GM12878 (cell line): Measurements from ENCODE around the gene CA5A. TPM values are rescaled to one million over a fixed set of nuclear protein-coding genes. Genes with fewer than 3 reads are reported as not detected.

ENCODE experiments used
- ATAC-seq: fragments of 200-7000 bp; cut with Tn5 transposase; 3 replicates; pipeline ENCODE4 v1.9.1; 2020; ENCODE audit warnings: mild to moderate bottlenecking, moderate library complexity
- BruUV-seq: library from RNA; stranded (reverse); fragments of 400-500 nt; replicated peaks from 2 replicates; lab custom pipeline; 2021; lab: Mats Ljungman, UMichigan
- CTCF ChIA-PET: fragments of 300-600 bp; sonication (Branson Sonifier 250); formaldehyde crosslinking; extraction: SDS; loops from one replicate; lab custom pipeline; 2021; ENCODE audit warnings: inconsistent platforms; lab: Yijun Ruan, JAX
- POLR2A ChIA-PET: fragments of 350-600 bp; formaldehyde crosslinking; extraction: SDS; loops from one replicate; lab custom pipeline; 2021; ENCODE audit warnings: inconsistent platforms; lab: Charles Lee
- RAD21 ChIA-PET: fragments of 300-600 bp; sonication (Branson Sonifier 250); formaldehyde crosslinking; loops from one replicate; lab custom pipeline; 2023; ENCODE audit warnings: antibody characterized with exemption; ENCODE audit not compliant: unreplicated experiment; lab: Charles Lee
- SMC1A ChIA-PET: fragments of 300-600 bp; sonication (Branson Sonifier 250); formaldehyde crosslinking; loops from one replicate; lab custom pipeline; 2023; ENCODE audit not compliant: unreplicated experiment, uncharacterized antibody; lab: Charles Lee
- DNase-seq: peaks from one replicate; pipeline ENCODE4 v3.0.0-alpha.2; 2011; ENCODE audit warnings: low read depth, low spot score
- FAIRE-seq: peaks from 3 replicates; lab custom pipeline; 2011; peaks lifted over from hg19 to GRCh38; lab: Jason Lieb, UNC
- H2AFZ ChIP-seq: 2 replicates; pipeline ENCODE4 v1.6.0; 2011; ENCODE audit warnings: low read depth, low read length, control low read depth; ENCODE audit not compliant: control insufficient read depth
- H3K27ac ChIP-seq: 2 replicates; pipeline ENCODE4 v1.5.1; 2011; ENCODE audit warnings: control low read depth; ENCODE audit not compliant: control insufficient read depth, insufficient read depth
- H3K27me3 ChIP-seq, 2 experiments: replicated peaks in 1 of 2; 2 replicates each; pipeline versions ENCODE4 v1.6.0 to v1.6.1; 2011; ENCODE audit warnings: low read length in 1 of 2; ENCODE audit not compliant: control insufficient read depth in 2 of 2, insufficient read depth in 2 of 2
- H3K36me3 ChIP-seq, 2 experiments: 2 replicates each; pipeline ENCODE4 v1.5.1; 2011; ENCODE audit warnings: low read length in 1 of 2; ENCODE audit not compliant: control insufficient read depth in 2 of 2, insufficient read depth in 2 of 2
- H3K4me1 ChIP-seq: 2 replicates; pipeline ENCODE4 v1.6.1; 2011; ENCODE audit warnings: mild to moderate bottlenecking, low read length, moderate library complexity, mixed read lengths; ENCODE audit not compliant: control insufficient read depth, insufficient read depth
- H3K4me2 ChIP-seq: 2 replicates; pipeline ENCODE4 v1.6.0; 2011; ENCODE audit warnings: control low read depth; ENCODE audit not compliant: control insufficient read depth, insufficient read depth
- H3K4me3 ChIP-seq: fragments of 200-600 bp; sonication (generic); 2 replicates; pipeline ENCODE4 v1.5.1; 2016
- H3K79me2 ChIP-seq: 2 replicates; pipeline ENCODE4 v1.6.0; 2011; ENCODE audit warnings: low read length; ENCODE audit not compliant: control insufficient read depth, insufficient read depth
- H3K9ac ChIP-seq: 2 replicates; pipeline ENCODE4 v1.8.0; 2011; ENCODE audit warnings: low read length, control low read depth, mixed read lengths; ENCODE audit not compliant: control insufficient read depth, insufficient read depth
- H3K9me3 ChIP-seq: replicated peaks from 3 replicates; pipeline ENCODE4 v1.5.1; 2011; ENCODE audit warnings: mild to moderate bottlenecking, low read length; ENCODE audit not compliant: control insufficient read depth, insufficient read depth
- H4K20me1 ChIP-seq: 2 replicates; pipeline ENCODE4 v1.6.0; 2011; ENCODE audit not compliant: control insufficient read depth, insufficient read depth
- ASH2L ChIP-seq: fragments of 300-600, 200-600 bp; sonication (generic); IDR thresholded peaks from 2 replicates; pipeline ENCODE4 v1.6.1; 2017; ENCODE audit warnings: low read depth, mild to moderate bottlenecking, borderline replicate concordance
- CHD4 ChIP-seq: fragments of 200-600 bp; sonication (generic); IDR thresholded peaks from 2 replicates; pipeline ENCODE4 v1.6.1; 2016; ENCODE audit warnings: mild to moderate bottlenecking
- EZH2 ChIP-seq: IDR thresholded peaks from 2 replicates; pipeline ENCODE4 v1.6.1; 2012; ENCODE audit warnings: low read depth, mild to moderate bottlenecking, control low read depth, inconsistent platforms, low read length, borderline replicate concordance; ENCODE audit not compliant: control insufficient read depth
- FOS ChIP-seq: IDR thresholded peaks from 3 replicates; pipeline ENCODE4 v1.6.1; 2011; ENCODE audit warnings: borderline replicate concordance; ENCODE audit not compliant: insufficient read length; ENCODE audit errors: extremely low read depth
- IKZF1 ChIP-seq: fragments of 450-650 bp; conservative IDR thresholded peaks from 2 replicates; pipeline ENCODE4 v1.6.1; 2017; ENCODE audit warnings: antibody characterized with exemption, mild to moderate bottlenecking
- NFYA ChIP-seq: IDR thresholded peaks from 2 replicates; pipeline ENCODE4 v1.6.1; 2011; ENCODE audit warnings: low read depth, mild to moderate bottlenecking, low read length, improper control_type of control experiment, borderline replicate concordance
- NRF1 ChIP-seq: conservative IDR thresholded peaks from 2 replicates; pipeline ENCODE4 v1.6.1; 2011; ENCODE audit warnings: mild to moderate bottlenecking, low read depth, low read length, improper control_type of control experiment
- POU2F2 ChIP-seq: IDR thresholded peaks from 3 replicates; pipeline ENCODE4 v1.6.1; 2011; ENCODE audit warnings: low read depth, mild to moderate bottlenecking, low read length, borderline replicate concordance
- SMARCA5 ChIP-seq: fragments of 450-650 bp; IDR thresholded peaks from 2 replicates; pipeline ENCODE4 v1.6.1; 2017; ENCODE audit warnings: mild to moderate bottlenecking
- SPI1 ChIP-seq: IDR thresholded peaks from 2 replicates; pipeline ENCODE4 v1.6.1; 2011; ENCODE audit warnings: low read depth, mild to moderate bottlenecking, low read length, moderate library complexity, borderline replicate concordance; ENCODE audit not compliant: insufficient read depth
- SRF ChIP-seq, 2 experiments: IDR thresholded peaks; 2 replicates each; pipeline ENCODE4 v1.6.1; 2011; ENCODE audit warnings: low read depth in 2 of 2, low read length in 2 of 2, mild to moderate bottlenecking in 1 of 2, moderate library complexity in 1 of 2
- TBL1XR1 ChIP-seq: IDR thresholded peaks from 2 replicates; pipeline ENCODE4 v1.6.1; 2012; ENCODE audit warnings: low read depth, low read length, improper control_type of control experiment
- WGBS: methylation state at CpG from one replicate; pipeline ENCODE4 v1.1.6; 2016; ENCODE audit warnings: low lambda C conversion rate; ENCODE audit not compliant: insufficient replicate concordance, insufficient coverage; ENCODE audit errors: missing lambda C conversion rate; 5-methylcytosine and 5-hydroxymethylcytosine counted together
- in situ Hi-C: fragments of 300-500 bp; cut with MboI; formaldehyde crosslinking; loops from 9 replicates; pipeline ENCODE4 v1.14.3; 2018; ENCODE audit warnings: mixed read lengths
- intact Hi-C: fragments of 100-400 bp; cut with micrococcal nuclease; formaldehyde crosslinking; loops from one replicate; pipeline ENCODE4 v1.14.2; 2022; ENCODE audit not compliant: unreplicated experiment
- polyA plus RNA-seq, 11 experiments: library from polyadenylated mRNA; depleted of rRNA in 4 of 11; unstranded in 6 of 11; stranded (reverse) in 5 of 11; fragments of >200 nt; fragmentation: Nextera tagmentation in 4 of 11; fragmentation: Illumina TruSeq in 1 of 11; extraction: Ambion mirVana in 4 of 11; extraction: Trizol in 1 of 11; gene quantifications; 1 replicate in 1 of 11; 2 replicates in 10 of 11; pipeline versions ENCODE4 v1.2.1 to v1.2.3, GENCODE V29; 2011 to 2016; ENCODE audit warnings: inconsistent platforms in 2 of 11, missing spikeins in 2 of 11, low read depth in 1 of 11
- total RNA-seq, 4 experiments: library from RNA; depleted of rRNA in 3 of 4; stranded (reverse); fragments of >200 nt in 3 of 4; fragmentation: Illumina TruSeq in 1 of 4; extraction: Trizol in 1 of 4; gene quantifications; 2 replicates each; pipeline versions ENCODE4 v1.2.1 to v1.2.3, GENCODE V29; 2013 to 2021
- TF ChIP-seq, protein P1 (sequence below): fragments of 450-650 bp; IDR thresholded peaks from 2 replicates; pipeline ENCODE4 v1.6.1; 2017; ENCODE audit warnings: mild to moderate bottlenecking, low read depth, inconsistent platforms; ENCODE audit not compliant: poor library complexity, severe bottlenecking
- TF ChIP-seq, protein P2 (sequence below): fragments of 450-650 bp; IDR thresholded peaks from 2 replicates; pipeline ENCODE4 v1.6.1; 2017; ENCODE audit warnings: antibody characterized with exemption, mild to moderate bottlenecking, moderate library complexity
- TF ChIP-seq, protein P3 (sequence below): IDR thresholded peaks from 2 replicates; pipeline ENCODE4 v1.6.1; 2011; ENCODE audit warnings: borderline replicate concordance, low read depth, mild to moderate bottlenecking, moderate library complexity, mixed read lengths, low read length; ENCODE audit not compliant: insufficient read depth; ENCODE audit errors: extremely low read length

CA5A gene
- total and polyA plus RNA-seq, 10 of the 15 experiments (the other 5 are each of a cell fraction or from before 2014, with no cell fraction given), result not detected

DNA sequence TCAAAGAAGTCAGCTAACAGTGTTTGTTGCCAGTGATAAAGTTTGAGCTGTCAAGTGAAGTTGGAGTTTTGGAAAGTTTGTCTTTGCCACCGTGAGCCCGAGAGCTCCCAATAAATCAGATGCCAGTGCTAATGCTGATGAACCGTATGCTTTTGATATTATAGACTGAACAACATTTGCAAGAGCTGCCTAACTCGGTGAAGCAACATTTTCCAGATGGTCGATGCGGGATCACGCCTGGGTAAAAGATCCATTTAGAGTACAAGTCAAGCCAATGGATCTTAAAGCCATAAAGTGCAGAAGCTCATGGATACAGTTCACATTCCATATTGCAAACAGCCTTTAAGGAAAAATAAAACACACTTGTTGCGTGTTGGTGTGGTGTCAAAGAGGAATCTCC lies 24.5 kb upstream of the CA5A start (continued):
- TF ChIP-seq SRF (IDR thresholded peaks at IDR 0.05; ENCODE audit: low read depth in 2 of 2, low read length in 2 of 2) (no peak), SMARCA5 (no peak), TBL1XR1 (no peak), FOS (no peak)
- TF ChIP-seq, protein P1, sequence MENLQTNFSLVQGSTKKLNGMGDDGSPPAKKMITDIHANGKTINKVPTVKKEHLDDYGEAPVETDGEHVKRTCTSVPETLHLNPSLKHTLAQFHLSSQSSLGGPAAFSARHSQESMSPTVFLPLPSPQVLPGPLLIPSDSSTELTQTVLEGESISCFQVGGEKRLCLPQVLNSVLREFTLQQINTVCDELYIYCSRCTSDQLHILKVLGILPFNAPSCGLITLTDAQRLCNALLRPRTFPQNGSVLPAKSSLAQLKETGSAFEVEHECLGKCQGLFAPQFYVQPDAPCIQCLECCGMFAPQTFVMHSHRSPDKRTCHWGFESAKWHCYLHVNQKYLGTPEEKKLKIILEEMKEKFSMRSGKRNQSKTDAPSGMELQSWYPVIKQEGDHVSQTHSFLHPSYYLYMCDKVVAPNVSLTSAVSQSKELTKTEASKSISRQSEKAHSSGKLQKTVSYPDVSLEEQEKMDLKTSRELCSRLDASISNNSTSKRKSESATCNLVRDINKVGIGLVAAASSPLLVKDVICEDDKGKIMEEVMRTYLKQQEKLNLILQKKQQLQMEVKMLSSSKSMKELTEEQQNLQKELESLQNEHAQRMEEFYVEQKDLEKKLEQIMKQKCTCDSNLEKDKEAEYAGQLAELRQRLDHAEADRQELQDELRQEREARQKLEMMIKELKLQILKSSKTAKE, result no peak

DNA sequence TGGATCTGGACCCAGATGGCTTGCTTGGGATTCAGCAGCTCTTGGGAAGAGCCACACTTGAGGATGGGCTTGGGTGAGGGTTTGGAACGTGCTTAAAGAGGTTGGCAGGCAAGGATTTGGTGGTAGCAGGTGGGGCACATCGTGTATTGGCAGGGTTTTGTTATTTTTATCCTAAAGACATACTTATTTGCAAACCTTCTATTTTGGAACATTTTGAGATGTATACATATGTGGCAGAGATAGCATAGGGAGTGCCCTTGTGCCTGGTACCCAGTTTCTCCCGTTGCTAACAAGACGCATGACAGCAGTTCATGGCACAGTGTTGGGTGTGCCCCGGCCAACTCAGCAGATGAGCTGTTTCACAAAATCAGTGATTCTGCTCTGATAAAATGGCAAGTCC lies 24.0 kb upstream of the CA5A start:
- Histone ChIP-seq H2AFZ (no peak overlapping the region), H3K79me2 (peaks cover 55% of the 10 kb centered on the region), H3K27me3 (no peaks in the 10 kb centered on the region), H3K9ac (no peak overlapping the region), H3K4me1 (peaks cover 25% of the 10 kb centered on the region), H3K36me3 (peaks cover 0 to 10% of the 10 kb centered on the region in 2 experiments; a peak in 3 of 4 replicates), H3K4me3 (no peak overlapping the region), H3K27ac (no peak overlapping the region), H4K20me1 (no peaks in the 10 kb centered on the region; the same call in 1 of the 2 replicates), H3K9me3 (no peaks in the 10 kb centered on the region), H3K4me2 (no peak overlapping the region)
- ATAC-seq (no peak), DNase-seq (no peak), FAIRE-seq (no peak)
- 78% methylated on average over 5 of the region's 5 CpGs for WGBS
- SMC1A ChIA-PET, result interaction anchor here (1.1 kb wide), 1 partner anchor 12 kb away, joined by 3 read pairs; no protein-coding TSS in a partner anchor
- no TSS peak for BruUV-seq
- RAD21 ChIA-PET, result no interaction called here
- intact Hi-C loops, result no loop called here
- POLR2A ChIA-PET, result no interaction called here
- CTCF ChIA-PET, result interaction anchor here (0.9 kb wide), 1 partner anchor 478 kb away, joined by 4 read pairs; no protein-coding TSS in a partner anchor
- in situ Hi-C loops, result loop anchor here (25.0 kb wide), 1 partner anchor 477 kb away; no protein-coding TSS in a partner anchor
- TF ChIP-seq, protein P2, sequence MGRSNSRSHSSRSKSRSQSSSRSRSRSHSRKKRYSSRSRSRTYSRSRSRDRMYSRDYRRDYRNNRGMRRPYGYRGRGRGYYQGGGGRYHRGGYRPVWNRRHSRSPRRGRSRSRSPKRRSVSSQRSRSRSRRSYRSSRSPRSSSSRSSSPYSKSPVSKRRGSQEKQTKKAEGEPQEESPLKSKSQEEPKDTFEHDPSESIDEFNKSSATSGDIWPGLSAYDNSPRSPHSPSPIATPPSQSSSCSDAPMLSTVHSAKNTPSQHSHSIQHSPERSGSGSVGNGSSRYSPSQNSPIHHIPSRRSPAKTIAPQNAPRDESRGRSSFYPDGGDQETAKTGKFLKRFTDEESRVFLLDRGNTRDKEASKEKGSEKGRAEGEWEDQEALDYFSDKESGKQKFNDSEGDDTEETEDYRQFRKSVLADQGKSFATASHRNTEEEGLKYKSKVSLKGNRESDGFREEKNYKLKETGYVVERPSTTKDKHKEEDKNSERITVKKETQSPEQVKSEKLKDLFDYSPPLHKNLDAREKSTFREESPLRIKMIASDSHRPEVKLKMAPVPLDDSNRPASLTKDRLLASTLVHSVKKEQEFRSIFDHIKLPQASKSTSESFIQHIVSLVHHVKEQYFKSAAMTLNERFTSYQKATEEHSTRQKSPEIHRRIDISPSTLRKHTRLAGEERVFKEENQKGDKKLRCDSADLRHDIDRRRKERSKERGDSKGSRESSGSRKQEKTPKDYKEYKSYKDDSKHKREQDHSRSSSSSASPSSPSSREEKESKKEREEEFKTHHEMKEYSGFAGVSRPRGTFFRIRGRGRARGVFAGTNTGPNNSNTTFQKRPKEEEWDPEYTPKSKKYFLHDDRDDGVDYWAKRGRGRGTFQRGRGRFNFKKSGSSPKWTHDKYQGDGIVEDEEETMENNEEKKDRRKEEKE, result no peak
- TF ChIP-seq EZH2, result no peak
- TF ChIP-seq SPI1, result no peak
- TF ChIP-seq NFYA, result no peak
- TF ChIP-seq CHD4, result no peak
- TF ChIP-seq ASH2L, result no peak
- TF ChIP-seq, protein P3, sequence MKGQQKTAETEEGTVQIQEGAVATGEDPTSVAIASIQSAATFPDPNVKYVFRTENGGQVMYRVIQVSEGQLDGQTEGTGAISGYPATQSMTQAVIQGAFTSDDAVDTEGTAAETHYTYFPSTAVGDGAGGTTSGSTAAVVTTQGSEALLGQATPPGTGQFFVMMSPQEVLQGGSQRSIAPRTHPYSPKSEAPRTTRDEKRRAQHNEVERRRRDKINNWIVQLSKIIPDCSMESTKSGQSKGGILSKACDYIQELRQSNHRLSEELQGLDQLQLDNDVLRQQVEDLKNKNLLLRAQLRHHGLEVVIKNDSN, result no peak
- no peak for TF ChIP-seq IKZF1
- TF ChIP-seq POU2F2, result no peak
- no peak for TF ChIP-seq NRF1
